Hindlimb muscle (tissue), 1 donor: ENCODE data around the gene RHOB. TPM values are rescaled to one million over a fixed set of nuclear protein-coding genes. Genes with fewer than 3 reads are reported as not detected.

Experiments
- DNase-seq: peaks from one replicate; pipeline ENCODE4 v3.0.0-alpha.2; 2013
- polyA plus RNA-seq: library from polyadenylated mRNA; unstranded; fragments of 120-200 nt; gene quantifications from one replicate; pipeline ENCODE4 v1.2.1, GENCODE V29; 2013; ENCODE audit not compliant: insufficient read length

The RHOB gene
- polyA plus RNA-seq, 1 donor = 132 TPM

- DNase-seq = no peak
Measured at GRCh38 chr2:20496076-20496872, 49.4 kb downstream of the RHOB start.

GRCh38 chr2:20496942-20497341, 50.1 kb downstream of the RHOB start:
- DNase-seq = no peak

Other genes with a start within 250 kb of the RHOB start
- 6.8 TPM for gene SDC1, start 221.9 kb upstream of the RHOB start, polyA plus RNA-seq
- 59.7 TPM for gene PUM2, start 96.2 kb upstream of the RHOB start, polyA plus RNA-seq
- 10.3 TPM for gene HS1BP3, start 204.0 kb downstream of the RHOB start, polyA plus RNA-seq
- gene GDF7, start 220.1 kb downstream of the RHOB start, polyA plus RNA-seq = 0.25 TPM